GM20000 (cell line): ENCODE results near the gene GRP.

Source experiments
- DNase-seq: peaks from one replicate; pipeline ENCODE4 v3.0.0; 2012; ENCODE audit warnings: low spot score
- CTCF ChIP-seq: IDR thresholded peaks from 2 replicates; pipeline ENCODE4 v1.5.1; 2012; ENCODE audit warnings: mild to moderate bottlenecking, control low read depth; ENCODE audit errors: extremely low read depth, missing control alignments

Gene GRP

GRCh38 chr18:59229191-59229590 lies 9.2 kb downstream of the GRP start:
- no peak for TF ChIP-seq CTCF
- no peak for DNase-seq

- no peak for TF ChIP-seq CTCF
- DNase-seq: no peak
These were observed 9.9 kb downstream of the GRP start for GRCh38 chr18:59229701-59230443.

- TF ChIP-seq CTCF: no peak
- no peak for DNase-seq
These were observed 11.2 kb downstream of the GRP start for GRCh38 chr18:59231114-59231513.

- DNase-seq: no peak
- no peak for TF ChIP-seq CTCF
These were observed 11.9 kb downstream of the GRP start for GRCh38 chr18:59231877-59232276.

- DNase-seq: no peak
- no peak for TF ChIP-seq CTCF
These were observed 12.5 kb downstream of the GRP start for GRCh38 chr18:59232309-59233016.

GRCh38 chr18:59233017-59233410 lies 13.1 kb downstream of the GRP start:
- TF ChIP-seq CTCF: no peak
- no peak for DNase-seq

- TF ChIP-seq CTCF: no peak
- no peak for DNase-seq
These were observed 18.4 kb downstream of the GRP start for GRCh38 chr18:59238385-59238784.
